ENCODE measurements around the gene CDH24. TPM values are rescaled to one million over a fixed set of nuclear protein-coding genes. Genes with fewer than 3 reads are reported as not detected.

Gene CDH24
- polyA plus RNA-seq, 12 donors: 2.3 to 12.5 (median 3.7) TPM; not detected in 1

- DNase-seq: no peak
Measured at GRCh38 chr14:23091294-23092225, 34.2 kb upstream of the CDH24 start.

GRCh38 chr14:23090254-23090636 is 32.9 kb upstream of the CDH24 start:
- DNase-seq: no peak

DNA sequence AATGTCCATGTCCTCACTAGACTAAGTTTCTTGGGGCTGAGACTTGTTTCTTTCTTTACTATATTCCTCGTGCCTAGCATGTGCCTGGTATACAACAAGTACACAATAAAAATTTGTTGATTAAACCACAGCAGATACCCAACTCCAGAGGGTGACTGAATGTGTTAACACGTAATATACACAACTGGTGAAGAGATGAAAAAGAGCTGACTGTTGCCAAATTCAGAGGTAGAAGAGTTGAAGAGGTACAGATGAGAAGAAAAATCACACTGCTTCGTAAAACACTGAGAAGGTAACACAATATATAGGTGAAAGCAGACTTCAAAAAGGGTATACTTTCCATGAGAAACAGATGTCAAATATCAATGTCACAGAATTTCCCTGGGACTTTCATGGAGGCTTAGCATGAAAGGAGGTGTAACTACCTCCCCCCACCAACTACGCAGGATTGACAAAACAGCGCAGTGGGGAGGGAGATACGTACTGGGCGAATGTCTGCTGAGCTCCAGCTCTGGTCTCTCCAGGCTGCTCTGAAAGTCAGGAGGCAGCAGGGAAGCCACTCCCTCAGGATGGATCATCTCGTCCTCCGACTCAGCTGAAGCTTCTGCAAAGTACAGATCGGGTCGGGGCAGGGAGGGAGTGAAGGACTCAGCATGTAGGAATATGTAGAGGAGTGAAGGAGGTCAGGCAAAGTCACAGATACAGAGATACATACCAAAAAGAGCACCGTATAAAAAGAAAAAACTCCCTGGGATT is 32.4 kb upstream of the CDH24 start:
- DNase-seq: no peak

GRCh38 chr14:23086565-23086964 is 29.2 kb upstream of the CDH24 start:
- no peak for DNase-seq

GRCh38 chr14:23085458-23085857 is 28.1 kb upstream of the CDH24 start:
- DNase-seq: no peak

GRCh38 chr14:23080474-23080873 is 23.2 kb upstream of the CDH24 start:
- no peak for DNase-seq

GRCh38 chr14:23079716-23080115 is 22.4 kb upstream of the CDH24 start:
- no peak for DNase-seq

GRCh38 chr14:23078692-23079116 is 21.4 kb upstream of the CDH24 start:
- no peak for DNase-seq

DNA sequence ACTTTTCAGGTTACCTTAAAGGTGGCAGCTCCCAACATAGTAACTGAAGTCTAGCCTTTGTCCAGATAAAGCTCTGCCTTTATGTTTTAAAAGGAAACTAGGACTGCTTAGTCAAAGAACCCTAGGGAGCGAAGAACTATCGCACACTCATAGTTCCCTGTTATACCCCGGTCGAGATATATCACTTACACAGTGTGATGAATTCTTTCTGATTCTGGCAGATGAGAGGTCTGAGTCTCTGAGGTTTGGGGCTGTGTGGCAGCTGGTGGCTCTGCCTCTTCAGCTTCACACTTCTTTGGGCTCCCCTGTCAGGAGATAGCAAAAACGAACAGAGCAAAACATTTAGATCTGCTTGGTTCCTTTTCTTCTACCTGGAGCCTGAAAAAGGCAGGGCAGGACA is 20.6 kb upstream of the CDH24 start:
- DNase-seq: no peak

DNA sequence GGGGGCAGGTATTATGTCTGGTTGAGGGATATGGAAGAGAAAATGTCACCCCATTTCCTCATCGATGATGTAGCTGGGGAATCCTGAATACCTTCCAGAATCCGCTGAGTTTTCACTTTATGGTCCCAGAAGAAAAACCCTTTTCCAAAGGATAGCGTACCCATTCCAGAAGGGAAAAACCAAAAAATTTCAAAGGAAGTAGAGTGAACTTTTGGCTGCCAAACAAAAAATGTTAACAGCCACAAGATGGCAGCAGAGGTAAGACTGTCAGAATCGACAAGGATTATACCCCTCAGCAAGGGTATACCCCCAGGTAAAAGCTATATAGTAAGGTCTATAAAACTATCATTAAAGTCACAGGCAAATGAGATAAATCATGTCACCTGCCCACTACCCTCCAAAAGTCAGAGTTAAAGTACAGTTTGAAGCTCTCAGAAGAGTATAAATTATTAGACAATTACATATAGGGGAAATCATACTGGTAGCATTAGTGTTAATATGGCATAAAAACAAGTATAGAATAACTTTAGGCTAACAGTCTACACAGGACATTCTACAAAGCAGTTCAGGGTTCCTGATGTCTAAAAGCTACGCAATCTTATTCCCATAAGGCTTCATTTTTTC is 19.6 kb upstream of the CDH24 start:
- DNase-seq: no peak

DNA sequence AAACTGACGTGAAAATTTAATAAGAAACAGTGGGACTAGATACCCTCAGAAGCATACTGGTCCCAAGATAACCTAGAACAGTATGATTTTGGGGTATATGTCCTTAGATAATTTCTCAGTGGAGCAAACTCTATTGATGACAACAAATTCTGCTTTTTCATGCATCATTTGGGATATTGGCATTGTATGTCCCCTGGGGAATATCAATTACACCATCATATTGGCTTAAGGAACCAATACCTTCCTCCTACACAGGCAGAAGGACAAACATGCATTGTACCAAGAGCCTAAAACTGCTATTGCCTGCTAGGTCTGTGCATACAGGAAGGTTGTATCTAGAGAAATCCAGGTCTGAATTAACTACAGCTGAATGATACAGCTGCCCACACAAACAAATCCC is 17.6 kb upstream of the CDH24 start:
- DNase-seq: no peak

DNA sequence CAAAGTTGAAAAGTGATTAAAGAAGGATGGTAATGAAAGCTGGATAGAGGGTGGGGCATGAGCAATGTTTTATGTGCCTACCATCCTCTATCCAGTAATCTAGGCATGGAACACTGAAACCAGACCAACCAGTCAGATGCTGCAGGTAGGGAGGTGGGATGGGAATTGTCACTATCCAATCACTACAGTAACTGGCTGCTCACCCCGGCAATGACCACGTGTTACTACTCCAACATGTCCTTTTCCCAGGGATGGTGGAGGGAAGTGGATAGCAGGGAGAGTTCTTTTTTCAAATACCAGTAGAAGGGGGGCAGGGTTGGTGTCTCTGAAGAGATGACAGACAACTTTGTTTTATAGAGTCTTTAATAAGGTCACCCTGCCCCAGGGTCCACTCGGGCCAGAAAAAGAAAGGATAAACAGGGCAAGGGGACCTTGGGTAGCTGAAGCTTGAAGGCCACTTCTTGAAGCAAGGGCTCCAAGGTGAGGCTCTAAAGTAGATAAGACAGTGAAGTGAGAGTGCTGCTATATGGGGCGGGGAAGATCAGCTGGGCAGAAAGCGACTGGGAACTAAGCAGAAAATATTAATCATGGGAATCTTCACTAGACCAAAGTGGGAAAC is 14.7 kb upstream of the CDH24 start:
- no peak for DNase-seq

DNA sequence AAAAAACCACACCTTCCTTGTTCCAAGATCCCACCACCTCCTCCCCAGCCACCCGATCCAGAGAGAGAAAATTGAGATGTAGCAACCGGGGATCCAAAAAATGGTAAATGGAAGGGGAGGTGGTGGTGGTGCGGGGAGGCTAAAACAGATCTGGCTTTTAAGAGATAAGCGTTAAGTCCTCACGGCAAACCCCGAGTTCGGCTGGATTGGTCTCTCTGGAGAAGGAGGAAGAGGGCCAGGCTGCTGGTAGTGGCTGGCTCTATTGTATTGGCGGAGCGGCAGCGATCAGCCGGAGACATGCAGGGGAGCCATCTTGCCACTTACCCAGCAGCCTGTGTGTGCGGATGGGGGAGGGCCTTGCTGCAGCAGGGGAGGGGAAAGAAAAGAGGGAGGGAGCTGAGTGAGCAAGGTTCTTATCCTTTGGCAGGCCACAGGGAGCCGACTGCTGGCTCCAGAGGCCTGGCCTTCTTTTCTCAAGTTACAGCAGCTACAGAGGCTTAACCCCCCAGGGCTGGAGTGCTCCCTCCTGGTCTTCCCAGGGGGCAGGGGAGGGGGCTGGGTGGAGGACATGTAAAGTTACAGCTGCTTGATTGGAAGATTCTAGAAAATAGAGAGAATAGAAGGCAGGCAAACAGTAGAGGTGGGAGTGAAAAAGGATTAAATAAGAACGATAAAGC is 14.1 kb upstream of the CDH24 start:
- peak; percentile 86 for DNase-seq

DNA sequence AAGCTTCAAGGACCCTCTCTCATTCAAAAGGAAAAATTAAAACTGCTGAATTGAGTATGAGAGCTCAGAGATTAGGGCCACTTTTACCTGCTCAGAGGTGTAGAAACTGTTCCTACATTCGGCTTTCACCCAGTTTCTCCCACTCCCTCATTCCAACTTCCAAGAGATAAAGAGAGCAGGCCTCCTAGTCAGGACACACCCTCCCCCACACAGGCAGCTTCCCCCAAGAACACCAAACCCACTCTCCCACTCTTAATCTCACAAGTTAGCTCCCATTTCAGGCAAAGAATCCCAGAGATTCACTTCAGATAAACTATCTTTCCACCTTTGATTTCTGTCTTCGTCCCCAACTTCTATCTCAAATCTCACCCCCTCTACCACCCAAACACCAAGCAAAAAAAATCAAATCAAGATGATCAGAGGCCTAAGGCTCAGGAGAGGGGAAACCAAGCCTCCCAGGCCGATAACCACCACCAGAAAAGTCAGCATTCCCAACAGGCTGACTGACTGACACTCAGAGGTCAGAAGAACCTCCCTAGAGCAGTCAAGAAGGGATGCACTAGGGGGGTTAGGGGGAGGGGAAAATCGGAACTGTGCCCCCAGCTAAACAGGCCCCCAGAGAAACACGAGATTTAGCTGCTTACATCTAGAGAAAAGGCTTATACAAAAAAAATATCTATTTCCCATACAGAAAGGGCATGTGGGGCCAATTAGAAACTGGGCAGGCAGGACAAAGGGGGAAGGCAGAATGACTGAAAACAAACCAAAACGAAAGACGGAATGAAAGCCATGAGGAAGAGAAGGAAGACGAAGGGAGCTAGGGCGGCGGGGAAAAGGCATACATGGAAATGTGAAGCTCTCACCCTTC is 13.2 kb upstream of the CDH24 start:
- no peak for DNase-seq

GRCh38 chr14:23069413-23069806 is 12.1 kb upstream of the CDH24 start:
- DNase-seq: no peak

- DNase-seq: peak; percentile 89
Measured at GRCh38 chr14:23068789-23069412, 11.6 kb upstream of the CDH24 start.

GRCh38 chr14:23067847-23068788 is 10.8 kb upstream of the CDH24 start:
- no peak for DNase-seq

- DNase-seq: no peak
Measured at GRCh38 chr14:23066855-23067744, 9.8 kb upstream of the CDH24 start.
